ENCODE measurements around the gene MARCHF3. TPM values are rescaled to one million over a fixed set of nuclear protein-coding genes. Genes with fewer than 3 reads are reported as not detected.
"Not testable (repeated sequence)": the region's sequence is repeated elsewhere in the genome, so short reads cannot be mapped to it uniquely, and the experiment has no call there.

The MARCHF3 gene
- total RNA-seq, 1 donor from 2014 or later: 1.5 TPM

DNA sequence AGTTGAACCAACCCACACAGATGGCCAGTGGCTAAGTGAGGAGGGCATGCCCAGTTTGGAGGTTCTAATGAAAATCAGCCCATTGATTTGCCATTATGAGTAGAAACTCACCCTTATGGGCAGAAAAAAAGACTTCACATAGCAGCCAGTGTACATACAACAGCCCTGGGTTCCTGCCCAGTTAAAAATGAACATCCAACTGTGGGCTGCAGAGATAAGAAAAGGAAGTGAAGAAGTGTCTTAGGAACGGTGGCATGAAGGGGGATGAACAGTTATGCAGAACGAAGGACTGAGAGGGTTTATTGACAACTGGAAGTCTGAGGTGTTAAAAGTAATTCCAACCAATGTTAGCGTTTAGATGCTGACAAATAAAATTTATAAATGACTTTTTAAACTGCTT lies 118.4 kb downstream of the MARCHF3 start:
- H3K36me3 Mint-ChIP-seq (ENCODE audit: low read depth): peaks cover 5% of the 10 kb centered on the region

GRCh38 chr5:126909856-126910255 lies 120.5 kb downstream of the MARCHF3 start:
- Mint-ChIP-seq H3K4me1 (ENCODE audit: low read depth) (no peaks in the 10 kb centered on the region), H3K36me3 (ENCODE audit: low read depth) (peaks cover 5% of the 10 kb centered on the region), H3K9me3 (ENCODE audit: low read depth) (peaks cover 19% of the 10 kb centered on the region), H3K27me3 (ENCODE audit: low read depth) (no peaks in the 10 kb centered on the region), H3K27ac (ENCODE audit: unreplicated experiment) (no peak overlapping the region), H3K4me3 (ENCODE audit: unreplicated experiment) (no peak overlapping the region)
- no peak for DNase-seq (ENCODE audit: low spot score)
- TF ChIP-seq, protein P1, sequence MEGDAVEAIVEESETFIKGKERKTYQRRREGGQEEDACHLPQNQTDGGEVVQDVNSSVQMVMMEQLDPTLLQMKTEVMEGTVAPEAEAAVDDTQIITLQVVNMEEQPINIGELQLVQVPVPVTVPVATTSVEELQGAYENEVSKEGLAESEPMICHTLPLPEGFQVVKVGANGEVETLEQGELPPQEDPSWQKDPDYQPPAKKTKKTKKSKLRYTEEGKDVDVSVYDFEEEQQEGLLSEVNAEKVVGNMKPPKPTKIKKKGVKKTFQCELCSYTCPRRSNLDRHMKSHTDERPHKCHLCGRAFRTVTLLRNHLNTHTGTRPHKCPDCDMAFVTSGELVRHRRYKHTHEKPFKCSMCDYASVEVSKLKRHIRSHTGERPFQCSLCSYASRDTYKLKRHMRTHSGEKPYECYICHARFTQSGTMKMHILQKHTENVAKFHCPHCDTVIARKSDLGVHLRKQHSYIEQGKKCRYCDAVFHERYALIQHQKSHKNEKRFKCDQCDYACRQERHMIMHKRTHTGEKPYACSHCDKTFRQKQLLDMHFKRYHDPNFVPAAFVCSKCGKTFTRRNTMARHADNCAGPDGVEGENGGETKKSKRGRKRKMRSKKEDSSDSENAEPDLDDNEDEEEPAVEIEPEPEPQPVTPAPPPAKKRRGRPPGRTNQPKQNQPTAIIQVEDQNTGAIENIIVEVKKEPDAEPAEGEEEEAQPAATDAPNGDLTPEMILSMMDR (IDR thresholded peaks at IDR 0.05): no peak

More for the DNA sequence above, 118.4 kb downstream of the MARCHF3 start:
- H3K9me3 Mint-ChIP-seq (ENCODE audit: low read depth): peaks cover 16% of the 10 kb centered on the region
- TF ChIP-seq, protein P1 (IDR thresholded peaks at IDR 0.05): no peak
- H3K4me3 Mint-ChIP-seq (ENCODE audit: unreplicated experiment): no peak overlapping the region
- no peak for DNase-seq (ENCODE audit: low spot score)
- no peaks in the 10 kb centered on the region for H3K27me3 Mint-ChIP-seq (ENCODE audit: low read depth)
- no peaks in the 10 kb centered on the region for H3K4me1 Mint-ChIP-seq (ENCODE audit: low read depth)
- no peak overlapping the region for H3K27ac Mint-ChIP-seq (ENCODE audit: unreplicated experiment)

DNA sequence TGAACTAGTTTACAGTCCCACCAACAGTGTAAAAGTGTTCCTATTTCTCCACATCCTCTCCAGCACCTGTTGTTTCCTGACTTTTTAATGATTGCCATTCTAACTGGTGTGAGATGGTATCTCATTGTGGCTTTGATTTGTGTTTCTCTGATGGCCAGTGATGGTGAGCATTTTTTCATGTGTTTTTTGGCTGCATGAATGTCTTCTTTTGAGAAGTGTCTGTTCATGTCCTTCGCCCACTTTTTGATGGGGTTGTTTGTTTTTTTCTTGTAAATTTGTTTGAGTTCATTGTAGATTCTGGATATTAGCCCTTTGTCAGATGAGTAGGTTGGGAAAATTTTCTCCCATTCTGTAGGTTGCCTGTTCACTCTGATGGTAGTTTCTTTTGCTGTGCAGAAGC lies 126.0 kb downstream of the MARCHF3 start:
- not testable (repeated sequence) for H3K36me3 Mint-ChIP-seq (ENCODE audit: low read depth); H3K4me1 Mint-ChIP-seq (ENCODE audit: low read depth); DNase-seq (ENCODE audit: low spot score); H3K27me3 Mint-ChIP-seq (ENCODE audit: low read depth); H3K4me3 Mint-ChIP-seq (ENCODE audit: unreplicated experiment); H3K27ac Mint-ChIP-seq (ENCODE audit: unreplicated experiment)
- H3K9me3 Mint-ChIP-seq (ENCODE audit: low read depth): peaks cover 11% of the 10 kb centered on the region

DNA sequence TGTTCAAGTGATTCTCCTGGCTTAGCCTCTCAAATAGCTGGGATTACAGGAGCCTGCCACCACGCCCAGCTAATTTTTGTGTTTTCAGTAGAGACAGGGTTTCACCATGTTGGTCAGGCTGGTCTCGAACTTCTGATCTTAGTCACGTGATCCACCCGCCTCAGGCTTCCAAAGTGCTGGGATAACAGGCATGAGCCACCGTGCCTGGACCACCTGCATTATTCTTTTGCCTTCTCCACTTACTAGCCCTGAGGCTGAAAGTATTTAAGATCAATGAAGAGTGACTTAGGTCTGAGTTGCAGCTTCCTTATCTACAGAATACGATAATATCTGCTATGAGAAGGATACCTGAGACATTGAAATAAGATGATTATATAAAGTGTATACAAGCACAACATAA lies 129.6 kb downstream of the MARCHF3 start:
- no peaks in the 10 kb centered on the region for H3K36me3 Mint-ChIP-seq (ENCODE audit: low read depth)

DNA sequence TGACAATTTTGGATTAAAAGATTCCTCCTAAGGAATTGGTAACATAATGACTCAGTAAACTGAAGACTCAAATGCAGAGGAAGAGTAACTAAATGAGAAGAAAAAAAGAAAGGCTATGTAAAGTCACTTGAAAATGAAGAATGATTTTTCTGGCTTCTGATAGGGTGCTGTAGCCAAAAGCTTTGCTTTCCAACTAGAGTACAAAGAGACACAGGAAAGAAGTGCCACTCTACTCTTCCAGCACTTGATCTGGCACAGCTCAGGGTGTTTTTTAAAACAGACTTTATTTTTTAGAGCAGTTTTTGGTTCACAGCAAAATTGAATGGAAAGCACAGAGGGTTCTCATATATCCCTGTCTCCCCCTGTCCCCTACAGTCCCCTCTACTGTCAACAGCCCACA lies 130.9 kb downstream of the MARCHF3 start:
- H3K4me1 Mint-ChIP-seq (ENCODE audit: low read depth): no peaks in the 10 kb centered on the region
- H3K9me3 Mint-ChIP-seq (ENCODE audit: low read depth): no peaks in the 10 kb centered on the region
- H3K36me3 Mint-ChIP-seq (ENCODE audit: low read depth): peaks cover 2% of the 10 kb centered on the region
- TF ChIP-seq, protein P1 (IDR thresholded peaks at IDR 0.05): no peak
- H3K27ac Mint-ChIP-seq (ENCODE audit: unreplicated experiment): no peak overlapping the region
- no peak for DNase-seq (ENCODE audit: low spot score)
- H3K27me3 Mint-ChIP-seq (ENCODE audit: low read depth): no peaks in the 10 kb centered on the region
- H3K4me3 Mint-ChIP-seq (ENCODE audit: unreplicated experiment): no peak overlapping the region

More for the DNA sequence above, 129.6 kb downstream of the MARCHF3 start:
- no peaks in the 10 kb centered on the region for H3K27me3 Mint-ChIP-seq (ENCODE audit: low read depth)
- H3K4me3 Mint-ChIP-seq (ENCODE audit: unreplicated experiment): no peak overlapping the region
- H3K4me1 Mint-ChIP-seq (ENCODE audit: low read depth): no peaks in the 10 kb centered on the region
- no peaks in the 10 kb centered on the region for H3K9me3 Mint-ChIP-seq (ENCODE audit: low read depth)
- no peak for DNase-seq (ENCODE audit: low spot score)
- TF ChIP-seq, protein P1 (IDR thresholded peaks at IDR 0.05): no peak
- no peak overlapping the region for H3K27ac Mint-ChIP-seq (ENCODE audit: unreplicated experiment)

GRCh38 chr5:126897851-126898630 lies 132.3 kb downstream of the MARCHF3 start:
- H3K27me3 Mint-ChIP-seq (ENCODE audit: low read depth): no peaks in the 10 kb centered on the region
- no peak overlapping the region for H3K27ac Mint-ChIP-seq (ENCODE audit: unreplicated experiment)
- H3K9me3 Mint-ChIP-seq (ENCODE audit: low read depth): peaks cover 2% of the 10 kb centered on the region
- DNase-seq (ENCODE audit: low spot score): no peak
- TF ChIP-seq, protein P1 (IDR thresholded peaks at IDR 0.05): no peak
- H3K4me3 Mint-ChIP-seq (ENCODE audit: unreplicated experiment): no peak overlapping the region
- H3K4me1 Mint-ChIP-seq (ENCODE audit: low read depth): no peaks in the 10 kb centered on the region
- H3K36me3 Mint-ChIP-seq (ENCODE audit: low read depth): peaks cover 2% of the 10 kb centered on the region

Measured in chondrocyte (in vitro differentiated cells).